D341Med (cell line): ENCODE data around the gene CHD9.
"Not testable (repeated sequence)": the region's sequence is repeated elsewhere in the genome, so short reads cannot be mapped to it uniquely, and the experiment has no call there.

Experiments used
- DNase-seq: peaks from one replicate; pipeline ENCODE4 v3.0.0; 2012; ENCODE audit warnings: low spot score

CHD9 gene

GRCh38 chr16:53054670-53055485 lies at the start of gene CHD9:
Gene CHD9 (plus strand): TSS chr16:53054991. CDS start chr16:53156090, 101,099 bp downstream.
- peak; percentile 95 for DNase-seq

- DNase-seq: no peak
Measured at GRCh38 chr16:53007095-53007494, 47.7 kb upstream of the CHD9 start.

- DNase-seq: no peak
Measured at GRCh38 chr16:53014287-53014686, 40.5 kb upstream of the CHD9 start.

- no peak for DNase-seq
Measured at GRCh38 chr16:53018834-53019416, 35.9 kb upstream of the CHD9 start.

- DNase-seq: peak; percentile 79
Measured at GRCh38 chr16:53022374-53022773, 32.4 kb upstream of the CHD9 start.

- DNase-seq: no peak
Measured at GRCh38 chr16:53024045-53024444, 30.7 kb upstream of the CHD9 start.

GRCh38 chr16:53029971-53030370 lies 24.8 kb upstream of the CHD9 start:
- DNase-seq: no peak

GRCh38 chr16:53031323-53031942 lies 23.4 kb upstream of the CHD9 start:
- no peak for DNase-seq

GRCh38 chr16:53034306-53034705 lies 20.5 kb upstream of the CHD9 start:
- DNase-seq: no peak

GRCh38 chr16:53035176-53035942 lies 19.4 kb upstream of the CHD9 start:
- DNase-seq: no peak

- DNase-seq: no peak
Measured at GRCh38 chr16:53036066-53036465, 18.7 kb upstream of the CHD9 start.

- not testable (repeated sequence) for DNase-seq
Measured at GRCh38 chr16:53036711-53037110, 18.1 kb upstream of the CHD9 start.

GRCh38 chr16:53040788-53041187 lies 14.0 kb upstream of the CHD9 start:
- no peak for DNase-seq

GRCh38 chr16:53041320-53042051 lies 13.3 kb upstream of the CHD9 start:
- peak; percentile 43 for DNase-seq

- no peak for DNase-seq
Measured at GRCh38 chr16:53042235-53042701, 12.5 kb upstream of the CHD9 start.

GRCh38 chr16:53043428-53043831 lies 11.4 kb upstream of the CHD9 start:
- no peak for DNase-seq

GRCh38 chr16:53043986-53044601 lies 10.7 kb upstream of the CHD9 start:
- no peak for DNase-seq

- DNase-seq: no peak
Measured at GRCh38 chr16:53045341-53046220, 9.2 kb upstream of the CHD9 start.

- not testable (repeated sequence) for DNase-seq
Measured at GRCh38 chr16:53047515-53047914, 7.3 kb upstream of the CHD9 start.
